Rectal smooth muscle tissue (tissue), 1 donor: Measurements from ENCODE around the gene ARHGAP18.

ENCODE experiments used
- H3K27ac ChIP-seq: one replicate; pipeline ENCODE4 v1.7.0; 2013; ENCODE audit warnings: low read depth, low read length, inconsistent platforms
- H3K27me3 ChIP-seq: one replicate; pipeline ENCODE4 v1.7.0; 2013; ENCODE audit warnings: low read length; ENCODE audit not compliant: control insufficient read depth, insufficient read depth
- H3K36me3 ChIP-seq: one replicate; pipeline ENCODE4 v1.7.0; 2013; ENCODE audit warnings: low read length; ENCODE audit not compliant: control insufficient read depth, insufficient read depth
- H3K4me1 ChIP-seq: one replicate; pipeline ENCODE4 v1.7.0; 2013; ENCODE audit warnings: low read length; ENCODE audit not compliant: control insufficient read depth, insufficient read depth
- H3K4me3 ChIP-seq: one replicate; pipeline ENCODE4 v1.7.0; 2013; ENCODE audit warnings: low read length
- H3K9ac ChIP-seq: one replicate; pipeline ENCODE4 v1.7.0; 2013; ENCODE audit warnings: low read length

The ARHGAP18 gene

GRCh38 chr6:129641344-129641743 is 68.6 kb downstream of the ARHGAP18 start:
- H3K27me3 ChIP-seq = no peaks in the 10 kb centered on the region
- H3K27ac ChIP-seq = no peak overlapping the region
- H3K4me1 ChIP-seq = no peaks in the 10 kb centered on the region
- no peak overlapping the region for H3K9ac ChIP-seq
- no peaks in the 10 kb centered on the region for H3K36me3 ChIP-seq
- H3K4me3 ChIP-seq = no peak overlapping the region

GRCh38 chr6:129638686-129639085 is 71.3 kb downstream of the ARHGAP18 start:
- Histone ChIP-seq H3K9ac (no peak overlapping the region), H3K36me3 (no peaks in the 10 kb centered on the region), H3K27me3 (no peaks in the 10 kb centered on the region), H3K27ac (no peak overlapping the region), H3K4me3 (no peak overlapping the region), H3K4me1 (no peaks in the 10 kb centered on the region)

GRCh38 chr6:129638055-129638684 is 71.8 kb downstream of the ARHGAP18 start:
- no peak overlapping the region for H3K4me3 ChIP-seq
- H3K36me3 ChIP-seq = no peaks in the 10 kb centered on the region
- no peaks in the 10 kb centered on the region for H3K27me3 ChIP-seq
- H3K9ac ChIP-seq = no peak overlapping the region
- no peaks in the 10 kb centered on the region for H3K4me1 ChIP-seq
- no peak overlapping the region for H3K27ac ChIP-seq

GRCh38 chr6:129637340-129638054 is 72.5 kb downstream of the ARHGAP18 start:
- Histone ChIP-seq H3K9ac (no peak overlapping the region), H3K4me3 (no peak overlapping the region), H3K27ac (no peak overlapping the region), H3K36me3 (no peaks in the 10 kb centered on the region), H3K27me3 (no peaks in the 10 kb centered on the region), H3K4me1 (no peaks in the 10 kb centered on the region)

- Histone ChIP-seq H3K4me1 (no peaks in the 10 kb centered on the region), H3K27me3 (no peaks in the 10 kb centered on the region), H3K27ac (no peak overlapping the region), H3K36me3 (no peaks in the 10 kb centered on the region), H3K9ac (no peak overlapping the region), H3K4me3 (no peak overlapping the region)
These were observed 74.4 kb downstream of the ARHGAP18 start for GRCh38 chr6:129635396-129636130.

GRCh38 chr6:129634411-129635230 is 75.4 kb downstream of the ARHGAP18 start:
- Histone ChIP-seq H3K4me1 (no peaks in the 10 kb centered on the region), H3K27ac (no peak overlapping the region), H3K27me3 (no peaks in the 10 kb centered on the region), H3K9ac (no peak overlapping the region), H3K4me3 (no peak overlapping the region), H3K36me3 (no peaks in the 10 kb centered on the region)

- Histone ChIP-seq H3K4me1 (no peaks in the 10 kb centered on the region), H3K36me3 (no peaks in the 10 kb centered on the region), H3K27ac (no peak overlapping the region), H3K27me3 (no peaks in the 10 kb centered on the region), H3K9ac (no peak overlapping the region), H3K4me3 (no peak overlapping the region)
These were observed 76.4 kb downstream of the ARHGAP18 start for GRCh38 chr6:129633529-129633928.

- Histone ChIP-seq H3K4me3 (no peak overlapping the region), H3K27ac (no peak overlapping the region), H3K27me3 (no peaks in the 10 kb centered on the region), H3K36me3 (no peaks in the 10 kb centered on the region), H3K9ac (no peak overlapping the region), H3K4me1 (no peaks in the 10 kb centered on the region)
These were observed 77.8 kb downstream of the ARHGAP18 start for GRCh38 chr6:129632172-129632613.

- Histone ChIP-seq H3K27ac (no peak overlapping the region), H3K27me3 (no peaks in the 10 kb centered on the region), H3K4me1 (no peaks in the 10 kb centered on the region), H3K36me3 (no peaks in the 10 kb centered on the region), H3K4me3 (no peak overlapping the region), H3K9ac (no peak overlapping the region)
These were observed 78.9 kb downstream of the ARHGAP18 start for GRCh38 chr6:129631070-129631469.

- Histone ChIP-seq H3K27ac (no peak overlapping the region), H3K27me3 (no peaks in the 10 kb centered on the region), H3K4me1 (no peaks in the 10 kb centered on the region), H3K9ac (no peak overlapping the region), H3K4me3 (no peak overlapping the region), H3K36me3 (no peaks in the 10 kb centered on the region)
These were observed 79.4 kb downstream of the ARHGAP18 start for GRCh38 chr6:129630596-129630995.

GRCh38 chr6:129628101-129628815 is 81.7 kb downstream of the ARHGAP18 start:
- H3K4me1 ChIP-seq = no peaks in the 10 kb centered on the region
- H3K27me3 ChIP-seq = no peaks in the 10 kb centered on the region
- H3K27ac ChIP-seq = no peak overlapping the region
- no peak overlapping the region for H3K9ac ChIP-seq
- H3K36me3 ChIP-seq = no peaks in the 10 kb centered on the region
- H3K4me3 ChIP-seq = no peak overlapping the region
